Caco-2 (cell line): Measurements from ENCODE around the gene PHYHIPL. TPM values are rescaled to one million over a fixed set of nuclear protein-coding genes. Genes with fewer than 3 reads are reported as not detected.

Experiments used
- BruUV-seq: library from RNA; stranded (reverse); fragments of 400-500 nt; replicated peaks from 2 replicates; lab custom pipeline; 2021; lab: Mats Ljungman, UMichigan
- CTCF ChIA-PET: fragments of 300-600 bp; sonication (Branson Sonifier 250); formaldehyde crosslinking; loops from one replicate; lab custom pipeline; 2022; ENCODE audit warnings: antibody characterized with exemption; lab: Charles Lee
- POLR2A ChIA-PET: fragments of 300-600 bp; sonication (Branson Sonifier 250); formaldehyde crosslinking; loops from one replicate; lab custom pipeline; 2022; ENCODE audit warnings: antibody characterized with exemption; lab: Charles Lee
- DNase-seq, 2 experiments: peaks; one replicate each; pipeline versions ENCODE4 v3.0.0 to v3.0.0-alpha.2; 2020 to 2022
- H3K27me3 ChIP-seq: replicated peaks from 2 replicates; pipeline ENCODE4 v1.6.0; 2011; ENCODE audit warnings: low read length; ENCODE audit not compliant: control insufficient read depth, insufficient read depth
- H3K36me3 ChIP-seq: 2 replicates; pipeline ENCODE4 v1.5.1; 2011; ENCODE audit warnings: low read length; ENCODE audit not compliant: control insufficient read depth, insufficient read depth
- H3K4me1 ChIP-seq: fragments of 250-450 bp; sonication (Bioruptor Pico); 2 replicates; pipeline ENCODE4 v1.5.1; 2020; ENCODE audit warnings: mild to moderate bottlenecking
- H3K4me3 ChIP-seq: 2 replicates; pipeline ENCODE4 v1.5.1; 2011; ENCODE audit warnings: low read depth, mild to moderate bottlenecking, control low read depth, low read length
- H3K9me3 ChIP-seq: fragments of 250-450 bp; sonication (Bioruptor Pico); 2 replicates; pipeline ENCODE4 v1.5.1; 2020; ENCODE audit warnings: mild to moderate bottlenecking, moderate library complexity
- H3K27ac Mint-ChIP-seq: one replicate; pipeline ENCODE4 v1.8.0; 2022; ENCODE audit warnings: mixed read lengths; ENCODE audit not compliant: unreplicated experiment
- H3K27me3 Mint-ChIP-seq: one replicate; pipeline ENCODE4 v1.8.0; 2022; ENCODE audit warnings: mixed read lengths; ENCODE audit not compliant: insufficient read depth, unreplicated experiment
- H3K36me3 Mint-ChIP-seq: one replicate; pipeline ENCODE4 v1.8.0; 2022; ENCODE audit warnings: mild to moderate bottlenecking, mixed read lengths; ENCODE audit not compliant: insufficient read depth, unreplicated experiment
- H3K4me1 Mint-ChIP-seq: one replicate; pipeline ENCODE4 v1.8.0; 2022; ENCODE audit warnings: low read depth, mixed read lengths; ENCODE audit not compliant: unreplicated experiment
- H3K4me3 Mint-ChIP-seq: one replicate; pipeline ENCODE4 v1.8.0; 2022; ENCODE audit warnings: mild to moderate bottlenecking, moderate library complexity, mixed read lengths; ENCODE audit not compliant: unreplicated experiment
- H3K9me3 Mint-ChIP-seq: one replicate; pipeline ENCODE4 v1.8.0; 2022; ENCODE audit warnings: mixed read lengths; ENCODE audit not compliant: unreplicated experiment
- CTCF ChIP-seq, 2 experiments: fragments of 200-600 bp in 1 of 2; IDR thresholded peaks; 1 replicate in 1 of 2; 2 replicates in 1 of 2; pipeline versions ENCODE4 v1.5.1 to v1.8.0; 2011 to 2022; ENCODE audit warnings: antibody characterized with exemption in 1 of 2, control low read depth in 1 of 2, inconsistent platforms in 1 of 2, low read depth in 1 of 2, low read length in 1 of 2, mild to moderate bottlenecking in 1 of 2, moderate library complexity in 1 of 2; ENCODE audit not compliant: insufficient read depth in 1 of 2, severe bottlenecking in 1 of 2, unreplicated experiment in 1 of 2
- intact Hi-C: fragments of 100-400 bp; cut with micrococcal nuclease; formaldehyde crosslinking; loops from one replicate; pipeline ENCODE4 v1.10.0; 2022; ENCODE audit not compliant: unreplicated experiment
- total RNA-seq: library from RNA; stranded (reverse); gene quantifications from 2 replicates; pipeline ENCODE4 v1.2.3, GENCODE V29; 2022

Gene PHYHIPL
- total RNA-seq, 1 experiment from 2014 or later: 48.1 TPM

- Histone ChIP-seq H3K9me3 (no peaks in the 10 kb centered on the region), H3K4me3 (no peak overlapping the region), H3K27me3 (peaks cover 1% of the 10 kb centered on the region), H3K4me1 (no peaks in the 10 kb centered on the region), H3K36me3 (no peaks in the 10 kb centered on the region)
- no peaks in the 10 kb centered on the region for H3K4me1 Mint-ChIP-seq
- ChIA-PET POLR2A (no interaction called here), CTCF (no interaction called here)
- no peaks in the 10 kb centered on the region for H3K9me3 Mint-ChIP-seq
- intact Hi-C loops: no loop called here
- H3K4me3 Mint-ChIP-seq: no peak overlapping the region
- no peak for TF ChIP-seq CTCF (IDR thresholded peaks at IDR 0.05; ENCODE audit: insufficient read depth in 1 of 2, low read depth in 1 of 2, low read length in 1 of 2, severe bottlenecking in 1 of 2, unreplicated experiment in 1 of 2)
- no peak overlapping the region for H3K27ac Mint-ChIP-seq
- H3K27me3 Mint-ChIP-seq: peaks cover 14% of the 10 kb centered on the region
- no peak for DNase-seq
- H3K36me3 Mint-ChIP-seq: no peaks in the 10 kb centered on the region
- no TSS peak for BruUV-seq
Measured at GRCh38 chr10:59287587-59288255, 111.3 kb downstream of the PHYHIPL start.

GRCh38 chr10:59289853-59290252 lies 113.4 kb downstream of the PHYHIPL start:
- Mint-ChIP-seq H3K4me1 (no peaks in the 10 kb centered on the region), H3K36me3 (no peaks in the 10 kb centered on the region), H3K4me3 (no peak overlapping the region), H3K9me3 (no peaks in the 10 kb centered on the region), H3K27me3 (peaks cover 9% of the 10 kb centered on the region), H3K27ac (no peak overlapping the region)
- POLR2A ChIA-PET: interaction anchor here (0.6 kb wide), 1 partner anchor 631 kb away, joined by 3 read pairs; no protein-coding TSS in a partner anchor
- BruUV-seq: no TSS peak
- intact Hi-C loops: no loop called here
- Histone ChIP-seq H3K9me3 (no peaks in the 10 kb centered on the region), H3K4me1 (no peaks in the 10 kb centered on the region), H3K36me3 (no peaks in the 10 kb centered on the region), H3K4me3 (no peak overlapping the region), H3K27me3 (peaks cover 3% of the 10 kb centered on the region)
- no peak for TF ChIP-seq CTCF (IDR thresholded peaks at IDR 0.05; ENCODE audit: insufficient read depth in 1 of 2, low read depth in 1 of 2, low read length in 1 of 2, severe bottlenecking in 1 of 2, unreplicated experiment in 1 of 2)
- CTCF ChIA-PET: no interaction called here
- no peak for DNase-seq

GRCh38 chr10:59290448-59290847 lies 114.0 kb downstream of the PHYHIPL start:
- H3K4me1 Mint-ChIP-seq: no peaks in the 10 kb centered on the region
- intact Hi-C loops: no loop called here
- Histone ChIP-seq H3K4me3 (no peak overlapping the region), H3K4me1 (no peaks in the 10 kb centered on the region), H3K9me3 (no peaks in the 10 kb centered on the region), H3K36me3 (no peaks in the 10 kb centered on the region), H3K27me3 (peaks cover 3% of the 10 kb centered on the region)
- H3K27me3 Mint-ChIP-seq: peaks cover 8% of the 10 kb centered on the region
- DNase-seq: no peak
- H3K27ac Mint-ChIP-seq: no peak overlapping the region
- TF ChIP-seq CTCF (IDR thresholded peaks at IDR 0.05; ENCODE audit: insufficient read depth in 1 of 2, low read depth in 1 of 2, low read length in 1 of 2, severe bottlenecking in 1 of 2, unreplicated experiment in 1 of 2): peak; percentile 24 to 29
- BruUV-seq: no TSS peak
- H3K4me3 Mint-ChIP-seq: no peak overlapping the region
- H3K36me3 Mint-ChIP-seq: no peaks in the 10 kb centered on the region
- H3K9me3 Mint-ChIP-seq: no peaks in the 10 kb centered on the region
- ChIA-PET CTCF (interaction anchor here (0.6 kb wide), 1 partner anchor 27 kb away, joined by 4 read pairs; no protein-coding TSS in a partner anchor), POLR2A (interaction anchor here (0.6 kb wide), 1 partner anchor 631 kb away, joined by 3 read pairs; no protein-coding TSS in a partner anchor)

Other genes with a start within 250 kb of the PHYHIPL start
- gene FAM13C, start 185.9 kb downstream of the PHYHIPL start, total RNA-seq: 0.18 and 0.42 TPM in 2 replicates